ENCODE data around the gene ASCC1.

DNA sequence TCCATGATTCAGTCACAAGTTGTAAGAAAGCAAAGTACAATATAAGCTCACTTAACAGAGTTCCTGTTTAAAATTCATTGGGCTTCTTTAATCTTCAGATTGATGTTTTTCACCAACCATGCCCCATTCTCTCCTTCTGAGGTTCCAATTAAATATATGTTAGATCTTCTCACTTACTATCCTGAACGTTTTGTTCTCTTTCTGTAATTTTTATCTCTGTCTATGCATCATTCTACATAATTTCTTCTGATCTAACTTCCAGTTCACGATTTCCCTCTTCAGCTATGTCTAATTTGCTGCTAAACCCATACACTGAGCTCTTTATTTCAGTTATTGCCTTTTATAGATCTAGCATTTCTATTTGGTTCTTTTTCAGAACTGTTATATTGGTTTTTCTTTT lies 99.7 kb downstream of the ASCC1 start:
- TF ChIP-seq, protein P1, sequence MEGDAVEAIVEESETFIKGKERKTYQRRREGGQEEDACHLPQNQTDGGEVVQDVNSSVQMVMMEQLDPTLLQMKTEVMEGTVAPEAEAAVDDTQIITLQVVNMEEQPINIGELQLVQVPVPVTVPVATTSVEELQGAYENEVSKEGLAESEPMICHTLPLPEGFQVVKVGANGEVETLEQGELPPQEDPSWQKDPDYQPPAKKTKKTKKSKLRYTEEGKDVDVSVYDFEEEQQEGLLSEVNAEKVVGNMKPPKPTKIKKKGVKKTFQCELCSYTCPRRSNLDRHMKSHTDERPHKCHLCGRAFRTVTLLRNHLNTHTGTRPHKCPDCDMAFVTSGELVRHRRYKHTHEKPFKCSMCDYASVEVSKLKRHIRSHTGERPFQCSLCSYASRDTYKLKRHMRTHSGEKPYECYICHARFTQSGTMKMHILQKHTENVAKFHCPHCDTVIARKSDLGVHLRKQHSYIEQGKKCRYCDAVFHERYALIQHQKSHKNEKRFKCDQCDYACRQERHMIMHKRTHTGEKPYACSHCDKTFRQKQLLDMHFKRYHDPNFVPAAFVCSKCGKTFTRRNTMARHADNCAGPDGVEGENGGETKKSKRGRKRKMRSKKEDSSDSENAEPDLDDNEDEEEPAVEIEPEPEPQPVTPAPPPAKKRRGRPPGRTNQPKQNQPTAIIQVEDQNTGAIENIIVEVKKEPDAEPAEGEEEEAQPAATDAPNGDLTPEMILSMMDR (IDR thresholded peaks at IDR 0.05; ENCODE audit: low read depth, low read length, poor library complexity, severe bottlenecking), result no peak
- TF ChIP-seq EZH2phosphoT487 (IDR thresholded peaks at IDR 0.05; ENCODE audit: borderline replicate concordance, low read length), result no peak
